Psoas muscle (tissue), 8 donors: ENCODE results near the gene JMJD7. TPM values are rescaled to one million over a fixed set of nuclear protein-coding genes. Genes with fewer than 3 reads are reported as not detected.
"Not testable (repeated sequence)": the region's sequence is repeated elsewhere in the genome, so short reads cannot be mapped to it uniquely, and the experiment has no call there.

ENCODE experiments used
- ATAC-seq, 4 donors: fragments of 200-7000 bp; cut with Tn5 transposase; one replicate each; pipeline ENCODE4 v1.9.1; 2020; ENCODE audit warnings: moderate library complexity in 3 of 4, mild to moderate bottlenecking in 2 of 4
- DNase-seq, 2 donors: peaks; one replicate each; pipeline ENCODE4 v3.0.0-alpha.2; 2020
- H3K27ac ChIP-seq: fragments of 200-600 bp; one replicate; pipeline ENCODE4 v1.8.0; 2022
- H3K27me3 ChIP-seq, 3 donors: fragments of 200-600 bp in 1 of 3; one replicate each; pipeline versions ENCODE4 v1.6.1 to v1.8.0; 2013 to 2022; ENCODE audit warnings: low read length in 2 of 3, mild to moderate bottlenecking in 2 of 3, moderate library complexity in 1 of 3; ENCODE audit not compliant: insufficient read depth in 3 of 3
- H3K36me3 ChIP-seq, 2 donors: fragments of 200-600 bp in 1 of 2; one replicate each; pipeline versions ENCODE4 v1.6.1 to v1.8.0; 2013 to 2022; ENCODE audit warnings: low read depth in 1 of 2, mild to moderate bottlenecking in 1 of 2, moderate library complexity in 1 of 2; ENCODE audit not compliant: insufficient read depth in 1 of 2
- H3K4me1 ChIP-seq: fragments of 200-600 bp; one replicate; pipeline ENCODE4 v1.8.0; 2022
- H3K4me3 ChIP-seq: fragments of 200-600 bp; one replicate; pipeline ENCODE4 v1.8.0; 2022; ENCODE audit warnings: mild to moderate bottlenecking
- H3K9me3 ChIP-seq: fragments of 200-600 bp; one replicate; pipeline ENCODE4 v1.8.0; 2022
- CTCF ChIP-seq: fragments of 200-600 bp; IDR thresholded peaks from one replicate; pipeline ENCODE4 v1.8.0; 2022; ENCODE audit warnings: antibody characterized with exemption
- WGBS, 3 donors: extraction: QIAGEN DNeasy Blood & Tissue Kit; methylation state at CpG; one replicate each; pipeline versions ENCODE4 v1.1.6 to v1.1.7; 2013; 5-methylcytosine and 5-hydroxymethylcytosine counted together
- intact Hi-C, 2 donors: fragments of 100-400 bp; cut with DNase I; formaldehyde crosslinking; loops; one replicate each; pipeline versions ENCODE4 v1.11.0 to v1.14.2; 2022
- polyA plus RNA-seq, 3 donors: library from polyadenylated mRNA; stranded (reverse); fragments of 200-250 nt; gene quantifications; one replicate each; pipeline ENCODE4 v1.2.3, GENCODE V29; 2013
- total RNA-seq, 4 donors: library from RNA; stranded (reverse); fragmentation: NEBNext Ultra II Directional in 2 of 4; extraction: Animal tissue kit (Norgen Biotek cat#: 25700) in 2 of 4; gene quantifications; one replicate each; pipeline versions ENCODE4 v1.2.1 to v1.2.4, GENCODE V29; 2021 to 2023
- donor health status: healthy with polysubstance abuse.
- donor health status: DM: no; HTN: no; CAD: no; lungs with moderate emphysema.
- donor health status: Bipolar disorder and iron deficiency.
- donor health status: healthy.
- donor health status: DM: yes; HTN: yes; CAD: no.
- donor health status: DM: no; HTN: no; CAD: no.
- donor health status: DM: no; HTN: no; CAD: no.
- donor health status: DM: yes; HTN: yes; CAD: no.

Gene JMJD7
- total and polyA plus RNA-seq, 7 donors: 4.4 to 8.0 (median 6.4) TPM

GRCh38 chr15:41829959-41830646, 2.2 kb downstream of the JMJD7 start:
- DNase-seq (no peak), ATAC-seq (no peak)
- Histone ChIP-seq H3K4me1 (peaks cover 21% of the 10 kb centered on the region), H3K4me3 (no peak overlapping the region), H3K27ac (no peak overlapping the region), H3K27me3 (no peaks in the 10 kb centered on the region), H3K9me3 (no peaks in the 10 kb centered on the region), H3K36me3 (peaks cover 0 to 26% of the 10 kb centered on the region in 2 donors)
- TF ChIP-seq CTCF: no peak
- intact Hi-C loops: loop anchor here in 1 of 2 donors (5.0 kb wide), 1 partner anchor 137 kb away; no protein-coding TSS in a partner anchor
- 84 to 92% (median 87%) methylated on average over 13 of the region's 13 CpGs for WGBS, 3 donors

DNA sequence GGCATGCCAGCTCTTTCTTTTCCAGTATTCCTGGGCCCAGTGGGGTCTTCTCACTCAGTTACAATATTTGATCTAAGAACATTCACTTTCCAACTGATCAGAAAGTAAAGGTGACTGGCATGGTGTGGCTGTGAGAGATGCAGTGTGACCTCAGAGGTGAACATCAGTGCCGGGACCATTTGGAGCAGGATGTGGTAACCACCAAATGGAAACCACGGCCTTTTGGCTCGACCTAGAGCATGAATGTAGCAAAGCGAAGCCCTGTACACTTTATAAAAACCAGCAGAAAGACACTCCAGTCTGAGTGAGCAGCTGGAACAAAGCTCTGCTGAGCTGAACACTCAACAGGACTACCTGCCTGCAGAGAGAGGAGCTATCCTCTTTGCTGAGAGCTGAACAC, 3.4 kb downstream of the JMJD7 start:
- ATAC-seq, H3K27me3 ChIP-seq, H3K9me3 ChIP-seq, DNase-seq, H3K4me3 ChIP-seq, intact Hi-C loops, H3K27ac ChIP-seq: not testable (repeated sequence)
- peaks cover 0 to 30% of the 10 kb centered on the region in 2 donors for H3K36me3 ChIP-seq
- 80 to 86% (median 83%) methylated on average over 4 of the region's 4 CpGs for WGBS, 3 donors
- H3K4me1 ChIP-seq: peaks cover 21% of the 10 kb centered on the region

DNA sequence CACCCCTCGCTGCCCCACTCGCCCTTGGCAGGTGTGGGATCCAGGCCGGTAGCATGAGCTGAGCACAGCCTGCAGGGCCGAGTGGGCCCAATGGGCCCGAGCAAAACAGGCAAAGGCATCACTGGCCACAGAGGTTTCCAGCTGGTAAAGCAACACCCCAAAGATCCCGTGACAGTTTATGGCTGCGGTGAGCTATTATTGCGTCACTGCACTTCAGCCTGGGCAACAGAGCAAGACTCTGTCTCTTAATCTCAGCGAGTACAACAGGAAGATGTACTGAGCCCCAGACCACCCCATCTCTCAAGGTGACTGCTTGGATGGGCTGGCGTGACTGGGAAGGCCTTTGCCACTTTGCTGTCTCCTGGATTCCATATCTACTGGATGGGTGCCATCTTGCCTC, 4.3 kb downstream of the JMJD7 start:
- Histone ChIP-seq H3K36me3 (peaks cover 0 to 30% of the 10 kb centered on the region in 2 donors), H3K27ac (no peak overlapping the region), H3K9me3 (no peaks in the 10 kb centered on the region), H3K27me3 (no peaks in the 10 kb centered on the region), H3K4me1 (peaks cover 19% of the 10 kb centered on the region), H3K4me3 (no peak overlapping the region)
- ATAC-seq (no peak), DNase-seq (no peak)
- intact Hi-C loops: no loop called here
- no peak for TF ChIP-seq CTCF
- 79 to 93% (median 87%) methylated on average over 10 of the region's 10 CpGs for WGBS, 3 donors

- Histone ChIP-seq H3K4me1 (peaks cover 19% of the 10 kb centered on the region), H3K27ac (no peak overlapping the region), H3K36me3 (peaks cover 0 to 30% of the 10 kb centered on the region in 2 donors), H3K27me3 (no peaks in the 10 kb centered on the region), H3K4me3 (no peak overlapping the region), H3K9me3 (no peaks in the 10 kb centered on the region)
- 73 to 85% (median 75%) methylated on average over 3 of the region's 3 CpGs for whole genome bisulfite sequencing, 3 donors
- no peak for TF ChIP-seq CTCF
- ATAC-seq: no peak
- no peak for DNase-seq
- intact Hi-C loops: no loop called here
Observed at GRCh38 chr15:41832875-41833274, 5.0 kb downstream of the JMJD7 start.

DNA sequence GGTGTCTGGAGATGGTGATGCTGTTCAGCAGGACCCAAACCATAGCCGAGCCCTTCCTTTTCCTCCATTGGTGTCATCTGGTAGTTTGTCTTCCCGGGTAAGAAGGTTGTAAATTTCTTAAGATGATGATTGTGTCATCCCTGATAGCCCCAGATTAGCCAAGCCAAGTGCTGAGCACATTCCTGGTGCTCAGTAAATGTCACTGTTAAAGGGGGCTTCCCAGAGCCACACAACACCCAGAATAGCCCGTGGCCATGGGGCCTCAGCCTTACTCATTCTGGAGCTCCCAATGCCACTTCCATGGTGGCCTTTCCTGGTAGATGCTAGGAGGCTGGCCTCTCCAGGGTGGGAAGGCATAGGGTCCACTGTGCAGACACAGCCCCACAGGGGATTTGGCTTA, 6.2 kb downstream of the JMJD7 start:
- TF ChIP-seq CTCF: no peak
- ATAC-seq: no peak
- no peak overlapping the region for H3K27ac ChIP-seq
- no peaks in the 10 kb centered on the region for H3K9me3 ChIP-seq
- H3K4me1 ChIP-seq: peaks cover 23% of the 10 kb centered on the region
- no peak for DNase-seq
- 80 to 92% (median 88%) methylated on average over 3 of the region's 3 CpGs for WGBS, 3 donors
- intact Hi-C loops: no loop called here
- H3K36me3 ChIP-seq: peaks cover 0 to 30% of the 10 kb centered on the region in 2 donors
- no peak overlapping the region for H3K4me3 ChIP-seq
- H3K27me3 ChIP-seq: no peaks in the 10 kb centered on the region
